ENCODE results near the gene MADCAM1.
A peak's percentile ranks its signal among the peaks of the same experiment; 100 is the strongest.

MADCAM1 gene

DNA sequence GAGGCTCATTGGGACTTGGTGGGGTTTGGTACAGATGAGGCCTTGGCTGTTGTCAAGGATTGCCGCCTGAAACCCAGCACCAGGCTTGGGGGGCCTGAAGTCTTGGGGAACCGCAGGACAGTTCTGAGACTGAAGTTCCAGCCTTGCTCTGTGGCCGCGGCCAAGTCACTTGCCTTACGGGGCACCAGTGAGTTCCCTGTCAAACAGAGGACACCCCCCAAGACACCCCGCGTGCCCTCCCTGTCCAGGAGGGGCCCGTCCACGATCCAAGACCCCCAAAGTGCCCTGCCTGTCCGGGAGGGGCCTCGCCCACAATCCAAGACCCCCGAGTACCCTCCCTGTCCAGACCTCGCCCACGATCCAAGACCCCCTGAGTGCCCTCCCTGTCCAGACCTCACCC lies 37.8 kb downstream of the MADCAM1 start:
- no peak for DNase-seq

DNA sequence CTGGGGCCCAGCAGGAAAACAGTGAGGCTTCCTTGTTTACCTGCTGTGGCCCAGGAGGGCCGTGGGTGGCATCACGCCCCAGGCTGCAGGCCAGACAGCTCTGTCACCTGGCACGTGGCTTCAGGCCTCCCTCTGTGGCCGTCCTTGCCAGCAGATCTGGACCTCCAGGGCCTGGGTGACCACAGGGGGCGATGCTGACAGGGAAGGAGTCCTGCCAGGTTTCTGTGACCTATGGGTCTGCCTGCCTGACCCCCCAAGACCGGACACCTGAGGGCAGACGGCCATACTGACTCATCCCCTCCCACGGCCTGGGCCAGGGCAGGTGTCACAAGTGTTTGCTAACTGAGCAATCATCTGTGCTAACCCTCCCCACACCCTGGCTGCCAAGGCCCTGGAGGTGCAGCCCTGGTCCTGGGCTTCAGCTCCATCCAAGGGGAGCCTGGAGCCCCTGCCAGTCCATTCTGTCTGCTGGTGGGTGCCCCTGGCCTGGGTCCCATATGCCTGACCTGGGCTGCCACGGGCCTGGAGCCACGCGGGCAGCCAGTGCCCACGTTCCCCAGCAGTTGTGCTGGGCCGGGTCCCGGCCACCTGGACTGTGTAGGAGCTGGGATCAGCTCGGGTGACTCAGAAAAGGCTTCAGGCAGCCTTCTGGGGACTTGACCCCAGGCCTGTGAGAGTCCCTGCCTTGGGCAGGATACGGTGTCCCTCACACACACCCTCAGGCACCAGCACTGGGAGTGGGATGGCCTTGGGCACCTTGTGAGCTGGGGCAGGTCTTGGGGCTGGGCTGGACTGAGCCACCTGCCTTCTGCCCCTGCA lies 38.9 kb downstream of the MADCAM1 start:
- DNase-seq = peak; percentile 41

DNA sequence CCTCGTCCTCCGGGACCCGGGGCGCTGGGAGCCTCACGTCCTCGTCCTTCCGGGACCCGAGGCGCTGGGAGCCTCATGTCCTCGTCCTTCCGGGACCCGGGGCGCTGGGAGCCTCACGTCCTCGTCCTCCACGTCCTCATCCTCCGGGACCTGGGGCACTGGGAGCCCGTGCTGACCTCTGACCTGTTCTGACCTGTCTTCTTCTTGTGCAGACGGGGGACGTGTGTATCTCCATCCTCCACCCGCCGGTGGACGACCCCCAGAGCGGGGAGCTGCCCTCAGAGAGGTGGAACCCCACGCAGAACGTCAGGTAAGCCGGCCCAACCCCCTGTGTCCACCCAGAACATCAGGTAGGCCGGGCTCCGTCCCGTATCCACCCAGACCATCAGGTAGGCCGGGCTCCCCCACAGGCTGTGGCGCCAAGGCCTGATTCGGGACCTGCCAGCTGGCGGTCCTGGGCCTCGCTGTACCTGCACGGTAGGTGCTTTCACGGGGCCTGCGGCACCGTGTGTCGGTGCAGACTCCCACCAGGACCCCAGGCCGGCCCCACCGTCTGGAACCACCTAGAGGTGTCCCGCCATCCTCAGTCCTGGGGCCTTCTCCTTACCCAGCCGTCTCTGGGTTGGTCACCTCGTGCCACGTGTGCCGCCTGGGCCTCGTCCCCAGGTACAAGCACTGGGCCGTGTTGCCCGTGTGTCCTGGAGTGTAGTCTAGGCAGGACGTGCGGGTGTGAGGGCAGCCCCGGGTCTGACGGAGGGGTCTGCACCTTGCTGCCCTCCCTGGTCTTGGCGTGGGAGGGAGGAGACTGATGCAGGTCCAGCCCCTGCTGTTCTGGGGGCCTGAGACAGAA lies 40.0 kb downstream of the MADCAM1 start:
- no peak for DNase-seq

DNA sequence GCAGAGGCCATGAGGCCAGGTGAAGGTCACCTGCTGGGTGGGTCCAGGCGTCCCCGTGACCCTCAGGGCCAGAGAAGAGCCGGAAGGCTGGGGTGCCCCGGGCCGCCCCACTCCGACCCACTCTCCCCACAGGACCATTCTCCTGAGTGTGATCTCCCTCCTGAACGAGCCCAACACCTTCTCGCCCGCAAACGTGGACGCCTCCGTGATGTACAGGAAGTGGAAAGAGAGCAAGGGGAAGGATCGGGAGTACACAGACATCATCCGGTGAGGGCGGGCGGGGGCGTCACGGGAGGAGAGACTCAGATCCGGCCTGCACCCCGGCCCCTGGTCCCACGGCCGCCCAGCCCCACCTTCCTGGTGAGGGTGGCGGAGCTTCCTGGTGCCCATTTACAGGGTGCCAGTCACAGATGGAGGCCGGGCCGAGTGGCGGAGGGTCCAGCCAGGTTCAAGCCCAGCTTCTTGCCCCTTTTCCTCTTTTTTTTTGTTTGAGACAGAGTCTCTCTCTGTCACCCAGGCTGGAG lies 40.7 kb downstream of the MADCAM1 start:
- no peak for DNase-seq

DNA sequence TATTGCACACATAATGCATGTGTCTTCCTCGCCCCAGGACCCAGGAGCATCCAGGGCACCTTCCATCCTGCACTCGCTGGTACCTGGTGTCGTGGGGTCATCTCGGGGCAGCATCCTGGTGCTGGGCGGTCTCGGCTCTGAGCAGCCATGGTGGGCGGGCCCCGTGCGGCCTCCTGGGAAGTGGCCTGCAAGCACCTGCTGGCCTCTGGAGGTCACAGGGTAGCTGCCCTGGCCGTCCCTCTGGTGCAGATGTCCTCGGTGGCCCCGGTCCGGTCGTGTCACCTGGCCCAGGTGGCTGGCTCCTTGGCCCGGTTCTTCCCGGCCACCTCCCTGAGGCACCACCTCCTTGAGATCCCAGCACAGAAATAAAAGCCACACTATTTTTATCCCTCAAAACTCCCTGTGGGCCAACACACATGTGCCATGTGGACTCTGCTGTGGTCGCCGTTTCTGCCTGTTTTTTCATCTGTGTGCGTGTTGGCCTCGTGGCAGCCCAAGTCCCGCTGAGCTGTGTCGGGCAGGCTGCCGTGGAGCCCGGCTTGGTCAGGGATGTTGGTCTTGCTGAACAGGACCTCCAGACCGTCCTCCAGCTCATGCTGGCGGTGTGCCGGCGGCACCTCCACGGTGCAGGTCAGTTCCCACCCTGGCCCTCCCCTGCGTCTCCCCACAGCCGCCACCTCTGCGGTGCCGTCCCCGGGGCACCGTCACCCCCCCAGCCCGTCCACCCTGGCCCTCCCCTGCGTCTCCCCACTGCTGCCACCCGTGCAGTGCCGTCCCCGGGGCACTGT lies 42.5 kb downstream of the MADCAM1 start:
- DNase-seq = no peak

DNA sequence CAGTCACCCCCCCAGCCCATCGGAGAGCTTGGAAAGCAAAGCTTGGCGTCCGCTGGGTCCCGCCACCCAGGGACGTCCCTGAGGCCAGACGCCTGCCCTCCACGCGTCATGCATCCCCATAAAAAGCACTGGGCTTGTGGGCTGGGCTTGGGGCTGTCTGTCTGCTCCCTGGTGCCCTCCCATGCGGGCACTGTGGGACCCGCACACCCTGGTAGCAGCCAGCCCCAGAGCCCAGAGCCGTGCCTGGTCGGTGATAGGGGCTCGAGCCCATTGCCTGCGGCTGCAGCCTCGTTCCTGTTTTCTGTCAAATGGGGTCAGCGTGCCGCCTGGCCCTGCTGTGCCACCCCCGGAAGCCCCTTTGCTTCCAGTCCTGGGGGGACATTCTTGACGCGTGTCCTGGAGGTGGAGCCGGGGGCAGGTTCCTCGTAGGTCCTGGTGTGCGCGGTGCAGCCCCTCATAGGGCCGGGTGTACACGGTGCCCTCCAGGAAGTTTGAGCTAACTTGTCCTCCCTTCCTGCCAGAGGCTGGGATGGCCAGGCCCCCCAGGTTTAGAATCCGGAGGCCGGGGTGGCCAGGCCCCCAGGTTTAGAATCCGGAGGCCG lies 43.2 kb downstream of the MADCAM1 start:
- no peak for DNase-seq

DNA sequence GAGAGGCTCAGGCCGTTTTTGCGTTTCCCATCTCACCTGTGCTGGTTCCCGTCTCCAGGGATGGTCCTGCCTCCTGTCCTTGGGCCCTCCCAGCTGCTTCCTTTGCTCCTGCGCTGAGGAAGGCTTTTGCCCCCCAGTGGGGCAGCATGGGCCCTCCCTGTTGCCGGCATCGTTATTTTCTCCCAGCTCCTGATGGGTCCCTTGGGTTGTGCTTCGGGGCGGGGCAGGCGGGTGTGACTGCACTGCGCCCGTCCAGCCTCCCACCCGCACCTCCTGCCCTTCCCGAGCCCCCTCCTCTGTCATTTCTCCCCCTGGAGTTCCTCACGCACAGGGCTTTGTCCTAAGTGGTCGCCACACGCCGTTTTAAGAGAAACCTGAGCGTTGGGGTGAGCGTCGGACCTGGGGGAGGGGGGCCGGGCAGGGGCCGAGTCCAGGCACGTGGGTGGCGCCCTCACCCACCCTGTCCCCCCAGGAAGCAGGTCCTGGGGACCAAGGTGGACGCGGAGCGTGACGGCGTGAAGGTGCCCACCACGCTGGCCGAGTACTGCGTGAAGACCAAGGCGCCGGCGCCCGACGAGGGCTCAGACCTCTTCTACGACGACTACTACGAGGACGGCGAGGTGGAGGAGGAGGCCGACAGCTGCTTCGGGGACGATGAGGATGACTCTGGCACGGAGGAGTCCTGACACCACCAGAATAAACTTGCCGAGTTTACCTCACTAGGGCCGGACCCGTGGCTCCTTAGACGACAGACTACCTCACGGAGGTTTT lies 44.8 kb downstream of the MADCAM1 start:
- no peak for DNase-seq

DNA sequence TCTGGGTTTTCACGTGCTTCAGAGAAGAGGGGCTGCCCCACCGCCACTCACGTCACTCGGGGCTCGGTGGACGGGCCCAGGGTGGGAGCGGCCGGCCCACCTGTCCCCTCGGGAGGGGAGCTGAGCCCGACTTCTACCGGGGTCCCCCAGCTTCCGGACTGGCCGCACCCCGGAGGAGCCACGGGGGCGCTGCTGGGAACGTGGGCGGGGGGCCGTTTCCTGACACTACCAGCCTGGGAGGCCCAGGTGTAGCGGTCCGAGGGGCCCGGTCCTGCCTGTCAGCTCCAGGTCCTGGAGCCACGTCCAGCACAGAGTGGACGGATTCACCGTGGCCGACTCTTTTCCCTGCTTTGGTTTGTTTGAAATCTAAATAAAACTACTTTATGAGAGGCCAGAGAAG lies 45.4 kb downstream of the MADCAM1 start:
- DNase-seq = no peak

DNA sequence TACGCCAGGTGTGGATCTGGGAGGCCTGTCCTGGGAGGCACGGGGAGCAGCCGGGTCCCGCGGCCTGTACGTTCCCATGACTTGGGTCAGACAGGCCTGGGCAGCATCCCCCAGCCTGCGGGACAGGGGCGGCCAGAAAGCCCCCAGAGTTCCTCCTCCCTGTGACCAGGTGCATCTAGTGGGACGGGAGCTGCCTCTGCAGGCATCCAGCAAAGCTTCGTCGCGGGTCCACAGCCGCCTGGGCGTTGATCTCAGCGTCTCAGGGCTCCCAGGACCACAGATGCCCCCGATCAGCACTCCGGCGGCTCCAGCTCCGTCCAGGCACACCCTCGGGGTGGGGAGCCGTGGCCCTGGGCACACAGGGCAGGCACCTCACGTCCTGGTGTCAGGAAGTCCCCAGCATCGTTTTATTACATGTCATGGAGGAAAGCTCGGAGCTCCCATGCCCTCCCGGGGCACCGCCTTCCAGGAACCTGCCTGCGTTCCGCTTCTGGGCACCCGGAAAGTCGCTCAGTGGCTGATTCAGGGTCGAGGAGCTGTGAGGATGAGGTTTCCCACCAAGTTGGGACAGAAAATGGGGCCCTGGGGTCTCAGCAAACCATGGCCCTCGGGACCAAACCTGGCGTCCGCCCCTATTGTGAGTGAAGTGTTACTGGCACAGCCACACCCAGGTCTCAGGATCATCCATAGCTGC lies 46.0 kb downstream of the MADCAM1 start:
- no peak for DNase-seq

DNA sequence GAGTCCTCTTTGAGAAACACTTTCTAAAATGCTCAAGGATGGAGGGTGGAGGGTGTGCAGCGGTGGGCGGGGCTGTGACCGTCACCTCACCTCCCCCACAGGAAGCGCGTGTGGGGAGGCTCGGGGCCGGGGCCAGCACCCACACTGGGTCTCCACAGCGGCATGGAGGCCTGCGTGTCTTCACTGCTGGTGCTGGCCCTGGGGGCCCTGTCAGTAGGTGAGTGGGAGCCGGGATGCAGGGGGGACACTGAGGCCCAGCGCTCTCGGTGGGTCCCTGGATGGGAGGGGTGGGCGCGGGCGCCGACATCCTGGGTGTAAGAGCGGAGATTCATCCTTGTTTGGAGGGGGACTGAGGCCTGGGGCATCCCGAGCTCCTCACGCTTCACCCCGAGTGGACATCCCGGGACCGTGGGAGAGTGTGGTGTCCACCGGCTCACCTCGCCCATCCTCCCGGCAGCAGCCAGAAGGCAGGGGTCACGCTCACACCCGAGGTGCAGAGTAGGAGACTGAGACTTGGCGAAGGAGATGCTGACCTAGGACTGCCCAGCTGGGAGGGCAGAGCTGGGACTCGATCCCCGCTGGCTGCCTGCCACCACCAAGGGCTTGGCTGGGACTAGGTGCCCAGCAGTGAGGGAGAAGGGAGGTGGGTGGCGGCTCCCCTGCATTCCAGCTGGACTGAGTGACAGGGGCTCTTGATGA lies 47.8 kb downstream of the MADCAM1 start, which contains the start of gene GZMM:
Gene GZMM (plus strand): TSS at position 144 of the 699 bp plus-strand sequence. CDS start 19 bp downstream, at position 163.
- DNase-seq = no peak

DNA sequence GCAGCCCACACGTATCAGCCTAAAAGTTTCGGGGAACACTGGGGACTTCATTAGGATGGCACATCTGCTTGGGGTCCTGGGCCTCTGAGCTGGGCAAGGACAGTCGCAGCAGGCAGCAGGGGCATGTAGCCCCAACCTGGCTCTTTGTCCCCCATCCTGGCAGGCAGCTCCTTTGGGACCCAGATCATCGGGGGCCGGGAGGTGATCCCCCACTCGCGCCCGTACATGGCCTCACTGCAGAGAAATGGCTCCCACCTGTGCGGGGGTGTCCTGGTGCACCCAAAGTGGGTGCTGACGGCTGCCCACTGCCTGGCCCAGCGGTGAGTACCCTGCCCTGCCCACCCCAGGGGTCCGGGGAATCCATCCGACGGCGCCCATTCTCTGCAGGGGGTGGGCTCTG lies 50.8 kb downstream of the MADCAM1 start:
- DNase-seq = no peak

DNA sequence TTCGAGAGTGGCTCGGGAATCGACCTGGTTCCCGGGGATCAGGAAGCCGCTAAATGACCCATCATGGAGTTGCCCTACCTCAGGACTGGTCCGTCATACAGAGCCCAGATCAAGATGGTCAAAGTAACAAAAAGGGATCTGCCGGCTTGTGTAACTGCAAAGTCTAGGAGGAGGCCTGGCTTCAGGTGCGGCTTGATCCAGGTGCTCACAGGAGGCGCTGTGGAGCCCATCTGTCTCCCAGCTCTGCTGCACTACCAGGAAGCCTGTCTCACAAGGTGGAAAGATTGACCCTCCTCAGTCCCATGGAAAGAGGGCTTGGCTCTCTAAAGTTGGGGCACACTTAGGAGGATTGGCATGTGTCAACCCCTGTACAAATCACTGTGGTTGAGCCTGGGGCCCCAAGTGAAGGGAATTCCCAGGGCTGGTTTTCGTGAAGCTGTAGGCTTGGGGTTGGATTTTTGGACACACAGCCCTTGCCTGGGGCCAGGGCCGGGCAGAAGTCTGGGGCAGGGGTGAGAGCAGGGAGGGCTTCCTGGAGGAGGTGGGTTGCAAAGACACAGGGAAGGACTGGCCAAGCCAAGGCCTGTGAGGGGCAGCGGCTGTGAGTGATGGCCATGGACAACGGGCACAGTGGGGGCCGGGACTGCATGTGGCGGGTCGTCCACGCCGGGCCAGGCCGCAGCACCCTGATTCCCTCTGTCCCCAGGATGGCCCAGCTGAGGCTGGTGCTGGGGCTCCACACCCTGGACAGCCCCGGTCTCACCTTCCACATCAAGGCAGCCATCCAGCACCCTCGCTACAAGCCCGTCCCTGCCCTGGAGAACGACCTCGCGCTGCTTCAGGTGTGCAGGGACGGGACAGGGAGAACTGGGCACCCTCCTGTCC lies 51.8 kb downstream of the MADCAM1 start:
- DNase-seq = no peak

DNA sequence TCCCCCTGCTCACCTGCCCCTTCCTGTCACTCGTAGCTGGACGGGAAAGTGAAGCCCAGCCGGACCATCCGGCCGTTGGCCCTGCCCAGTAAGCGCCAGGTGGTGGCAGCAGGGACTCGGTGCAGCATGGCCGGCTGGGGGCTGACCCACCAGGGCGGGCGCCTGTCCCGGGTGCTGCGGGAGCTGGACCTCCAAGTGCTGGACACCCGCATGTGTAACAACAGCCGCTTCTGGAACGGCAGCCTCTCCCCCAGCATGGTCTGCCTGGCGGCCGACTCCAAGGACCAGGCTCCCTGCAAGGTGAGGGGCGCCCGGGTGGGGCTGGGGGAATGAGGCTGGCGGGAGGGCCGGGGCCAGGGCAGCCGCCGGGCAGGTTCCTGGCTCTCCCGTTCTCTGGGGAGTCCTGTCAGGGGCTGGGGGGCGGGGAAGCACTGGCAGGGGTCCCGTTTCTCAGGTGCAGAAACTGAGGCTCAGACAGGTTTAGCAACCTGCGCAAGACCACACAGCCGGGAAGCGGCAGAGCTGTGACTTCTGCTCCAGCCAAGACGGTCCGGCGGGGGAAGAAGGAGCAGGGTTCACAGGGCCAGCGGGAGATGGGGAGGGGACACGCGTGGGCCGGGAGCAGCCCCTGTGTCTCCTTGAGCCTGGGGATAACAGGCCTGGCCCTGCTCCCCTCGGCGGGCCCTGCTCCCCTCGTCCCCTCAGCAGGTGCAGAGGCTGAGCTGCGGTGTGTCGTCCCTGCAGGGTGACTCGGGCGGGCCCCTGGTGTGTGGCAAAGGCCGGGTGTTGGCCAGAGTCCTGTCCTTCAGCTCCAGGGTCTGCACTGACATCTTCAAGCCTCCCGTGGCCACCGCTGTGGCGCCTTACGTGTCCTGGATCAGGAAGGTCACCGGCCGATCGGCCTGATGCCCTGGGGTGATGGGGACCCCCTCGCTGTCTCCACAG lies 52.9 kb downstream of the MADCAM1 start:
- no peak for DNase-seq

DNA sequence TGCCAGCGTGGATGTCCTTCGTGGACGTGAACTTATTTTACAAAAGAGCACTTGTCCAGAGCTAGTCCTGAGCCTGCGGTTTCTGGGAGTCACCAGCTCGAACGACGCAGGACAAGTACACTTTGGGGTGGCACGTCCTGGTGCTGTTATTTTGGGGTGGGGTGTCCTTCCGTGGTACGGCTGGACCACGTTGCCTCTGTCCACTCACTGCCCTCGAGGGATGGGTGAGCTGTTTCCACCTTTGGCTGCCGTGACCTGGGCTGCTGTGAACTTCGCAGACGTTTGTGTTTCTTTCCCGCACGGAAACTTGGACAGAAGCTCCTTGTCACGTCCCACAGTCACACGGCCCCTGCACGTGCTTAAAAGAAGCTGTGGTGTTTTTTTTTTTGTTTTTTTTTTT lies 58.5 kb downstream of the MADCAM1 start:
- no peak for DNase-seq

Data from NCI-H2029 (cell line).